A549 (cell line): ENCODE results near the gene CLIP1. TPM values are rescaled to one million over a fixed set of nuclear protein-coding genes. Genes with fewer than 3 reads are reported as not detected.
A peak's percentile ranks its signal among the peaks of the same experiment; 100 is the strongest.
"Not testable (repeated sequence)": the region's sequence is repeated elsewhere in the genome, so short reads cannot be mapped to it uniquely, and the experiment has no call there.

ENCODE experiments used
- ATAC-seq, 2 experiments: fragments of 200-7000 bp in 1 of 2; fragments of >200 bp in 1 of 2; cut with Nextera tagmentation in 1 of 2; cut with Tn5 transposase in 1 of 2; 3 replicates each; pipeline versions ENCODE4 v1.8.0 to v1.9.1; 2018 to 2020; ENCODE audit warnings: mild to moderate bottlenecking in 1 of 2, moderate library complexity in 1 of 2
- CTCF ChIA-PET: fragments of 300-600 bp; sonication (Branson Sonifier 250); formaldehyde crosslinking; extraction: SDS; loops from one replicate; lab custom pipeline; 2021; ENCODE audit warnings: antibody characterized with exemption, inconsistent platforms; lab: Yijun Ruan, JAX
- POLR2A ChIA-PET: fragments of 350-600 bp; formaldehyde crosslinking; extraction: SDS; loops from one replicate; lab custom pipeline; 2021; ENCODE audit warnings: antibody characterized with exemption, inconsistent platforms; lab: Yijun Ruan, JAX
- DNase-seq, 2 experiments: peaks; one replicate each; pipeline versions ENCODE4 v3.0.0 to v3.0.0-alpha.2; 2011 to 2016; ENCODE audit warnings: low read depth in 1 of 2, low spot score in 1 of 2
- FAIRE-seq: peaks from 2 replicates; lab custom pipeline; 2011; peaks lifted over from hg19 to GRCh38; lab: Jason Lieb, UNC
- H3K27ac ChIP-seq, 2 experiments: fragments of >200 bp; sonication (Bioruptor Twin); formaldehyde crosslinking; 3 replicates each; pipeline ENCODE4 v1.5.1; 2016 to 2017
- H3K4me1 ChIP-seq: fragments of >200 bp; sonication (Bioruptor Twin); formaldehyde crosslinking; 3 replicates; pipeline ENCODE4 v1.6.1; 2016
- H3K4me2 ChIP-seq: fragments of >200 bp; sonication (Bioruptor Twin); formaldehyde crosslinking; 3 replicates; pipeline ENCODE4 v1.6.1; 2016
- H3K4me3 ChIP-seq: fragments of >200 bp; sonication (Bioruptor Twin); formaldehyde crosslinking; 3 replicates; pipeline ENCODE4 v1.5.1; 2016
- H3K9me3 ChIP-seq: fragments of >200 bp; sonication (Bioruptor Twin); formaldehyde crosslinking; 3 replicates; pipeline ENCODE4 v1.6.1; 2016
- BHLHE40 ChIP-seq: IDR thresholded peaks from 2 replicates; pipeline ENCODE4 v1.6.1; 2012; ENCODE audit warnings: low read depth, low read length, inconsistent platforms
- CBX2 ChIP-seq: fragments of 200-600 bp; sonication (generic); IDR thresholded peaks from 2 replicates; pipeline ENCODE4 v1.6.1; 2016; ENCODE audit warnings: low read depth, mild to moderate bottlenecking, borderline replicate concordance
- CEBPB ChIP-seq, 2 experiments: fragments of >200 bp in 1 of 2; sonication (Bioruptor Twin) in 1 of 2; formaldehyde crosslinking in 1 of 2; IDR thresholded peaks; 2 replicates each; pipeline ENCODE4 v1.6.1; 2012 to 2016
- CHD2 ChIP-seq: fragments of 150-350 bp; IDR thresholded peaks from 2 replicates; pipeline ENCODE4 v1.6.1; 2014; ENCODE audit warnings: low read length; ENCODE audit not compliant: partially characterized antibody
- FOSB ChIP-seq: fragments of 250-450 bp; sonication (Bioruptor Pico); IDR thresholded peaks from 2 replicates; pipeline ENCODE4 v1.5.0; 2020; ENCODE audit warnings: mild to moderate bottlenecking, moderate library complexity
- FOSL2 ChIP-seq, 2 experiments: fragments of 450-650 bp in 1 of 2; fragments of >200 bp in 1 of 2; sonication (Bioruptor Twin) in 1 of 2; formaldehyde crosslinking; IDR thresholded peaks; 2 replicates each; pipeline versions ENCODE4 v1.5.0 to v1.6.1; 2016 to 2020; ENCODE audit warnings: mild to moderate bottlenecking in 1 of 2, moderate library complexity in 1 of 2
- FOXS1 ChIP-seq: fragments of 250-450 bp; sonication (Bioruptor Pico); IDR thresholded peaks from 2 replicates; pipeline ENCODE4 v1.5.0; 2020; ENCODE audit warnings: mild to moderate bottlenecking, moderate library complexity
- HES2 ChIP-seq: fragments of >200 bp; sonication (Bioruptor Twin); formaldehyde crosslinking; IDR thresholded peaks from 2 replicates; pipeline ENCODE4 v1.6.1; 2016
- MAFK ChIP-seq: fragments of 450-650 bp; IDR thresholded peaks from 2 replicates; pipeline ENCODE4 v1.6.1; 2014; ENCODE audit not compliant: partially characterized antibody
- PHF8 ChIP-seq: fragments of 200-600 bp; sonication (generic); IDR thresholded peaks from 2 replicates; pipeline ENCODE4 v1.6.1; 2016; ENCODE audit warnings: low read depth, mild to moderate bottlenecking, antibody characterized with exemption, moderate library complexity, borderline replicate concordance
- RAD21 ChIP-seq, 2 experiments: fragments of >200 bp in 1 of 2; sonication (Bioruptor Twin) in 1 of 2; formaldehyde crosslinking in 1 of 2; IDR thresholded peaks in 1 of 2; conservative IDR thresholded peaks in 1 of 2; 2 replicates in 1 of 2; 3 replicates in 1 of 2; pipeline ENCODE4 v1.6.1; 2012 to 2018; ENCODE audit warnings: inconsistent platforms in 1 of 2
- RNF2 ChIP-seq: fragments of 200-600 bp; sonication (generic); IDR thresholded peaks from 2 replicates; pipeline ENCODE4 v1.6.1; 2016; ENCODE audit warnings: low read depth, mild to moderate bottlenecking, antibody characterized with exemption, moderate library complexity, borderline replicate concordance
- TFCP2L1 ChIP-seq: fragments of 250-450 bp; sonication (Bioruptor Pico); IDR thresholded peaks from 2 replicates; pipeline ENCODE4 v1.5.0; 2021; ENCODE audit warnings: mild to moderate bottlenecking
- ZC3H11A ChIP-seq: fragments of 450-650 bp; IDR thresholded peaks from 2 replicates; pipeline ENCODE4 v1.6.1; 2014; ENCODE audit warnings: antibody characterized with exemption, mild to moderate bottlenecking
- ZSCAN20 ChIP-seq: fragments of 250-450 bp; sonication (Bioruptor Pico); IDR thresholded peaks from 2 replicates; pipeline ENCODE4 v1.8.0; 2022; ENCODE audit warnings: mild to moderate bottlenecking, moderate library complexity
- WGBS: methylation state at CpG from one replicate; pipeline ENCODE4 v1.1.6; 2017; ENCODE audit errors: missing lambda C conversion rate; 5-methylcytosine and 5-hydroxymethylcytosine counted together
- polyA plus RNA-seq, 4 experiments: library from polyadenylated mRNA; depleted of rRNA in 3 of 4; stranded (reverse); fragments of >200 nt; fragmentation: RNase III in 1 of 4; extraction: RNeasy Plus Mini Kit Qiagen cat#74134 plus additional on column Dnase treatment in 1 of 4; gene quantifications; 2 replicates in 3 of 4; 3 replicates in 1 of 4; pipeline ENCODE4 v1.2.3, GENCODE V29; 2011 to 2017
- TF ChIP-seq, protein P1 (sequence below): fragments of 250-450 bp; sonication (Bioruptor Pico); IDR thresholded peaks from 2 replicates; pipeline ENCODE4 v1.5.0; 2020; ENCODE audit warnings: low read depth, mild to moderate bottlenecking, moderate library complexity
- TF ChIP-seq, protein P2 (sequence below): fragments of >200 bp; sonication (Bioruptor Twin); formaldehyde crosslinking; IDR thresholded peaks from 3 replicates; pipeline ENCODE4 v1.6.1; 2016
- TF ChIP-seq, protein P3 (sequence below): fragments of 200-600 bp; sonication (generic); IDR thresholded peaks from 2 replicates; pipeline ENCODE4 v1.6.1; 2016; ENCODE audit warnings: antibody characterized with exemption, mild to moderate bottlenecking, moderate library complexity

CLIP1 gene
- polyA plus RNA-seq, 2 of the 4 experiments (the other 2 are of a cell fraction) = 43.0 to 133 TPM

GRCh38 chr12:122437656-122438121 is 15.2 kb upstream of the CLIP1 start (continued):
- TF ChIP-seq PHF8 = no peak
- no peak for TF ChIP-seq CBX2
- TF ChIP-seq FOSL2 (IDR thresholded peaks at IDR 0.05) = no peak
- no peak for TF ChIP-seq FOSL2 (CRISPR knock-in tag; IDR thresholded peaks at IDR 0.05)
- no peak for TF ChIP-seq MAFK
- TF ChIP-seq, protein P1, sequence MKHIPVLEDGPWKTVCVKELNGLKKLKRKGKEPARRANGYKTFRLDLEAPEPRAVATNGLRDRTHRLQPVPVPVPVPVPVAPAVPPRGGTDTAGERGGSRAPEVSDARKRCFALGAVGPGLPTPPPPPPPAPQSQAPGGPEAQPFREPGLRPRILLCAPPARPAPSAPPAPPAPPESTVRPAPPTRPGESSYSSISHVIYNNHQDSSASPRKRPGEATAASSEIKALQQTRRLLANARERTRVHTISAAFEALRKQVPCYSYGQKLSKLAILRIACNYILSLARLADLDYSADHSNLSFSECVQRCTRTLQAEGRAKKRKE (CRISPR knock-in tag) = no peak

GRCh38 chr12:122435186-122435585 is 12.7 kb upstream of the CLIP1 start:
- Histone ChIP-seq H3K27ac (no peak overlapping the region), H3K9me3 (no peaks in the 10 kb centered on the region), H3K4me2 (no peak overlapping the region), H3K4me1 (peaks cover 17% of the 10 kb centered on the region; the same call in 2 of the 3 replicates), H3K4me3 (no peak overlapping the region)
- ChIA-PET POLR2A (no interaction called here), CTCF (interaction anchor here (1.1 kb wide), 1 partner anchor 36 kb away, joined by 3 read pairs; no protein-coding TSS in a partner anchor)
- DNase-seq (no peak), ATAC-seq (no peak), FAIRE-seq (no peak)
- WGBS = 93% methylated on average over 4 of the region's 4 CpGs
- no peak for TF ChIP-seq ZSCAN20 (CRISPR knock-in tag)
- TF ChIP-seq ZC3H11A = peak; percentile 97

DNA sequence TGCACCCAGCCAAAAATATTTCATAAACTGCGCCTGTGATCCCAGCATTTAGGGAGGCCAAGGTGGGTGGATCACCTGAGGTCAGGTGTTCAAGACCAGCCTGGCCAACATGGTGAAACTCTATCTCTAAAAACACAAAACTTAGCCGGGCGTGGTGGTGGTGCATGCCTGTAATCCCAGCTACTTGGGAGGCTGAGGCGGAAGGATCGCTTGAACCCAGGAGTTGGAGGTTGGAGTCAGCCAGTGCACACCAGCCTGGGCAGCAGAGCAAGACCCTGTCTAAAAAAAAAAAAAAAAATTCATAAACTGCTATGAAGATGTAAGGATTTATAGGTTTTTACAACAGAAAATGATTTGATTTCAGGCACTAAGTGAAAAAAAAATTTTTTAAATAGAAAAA is 6.6 kb upstream of the CLIP1 start:
- FAIRE-seq = not testable (repeated sequence)

DNA sequence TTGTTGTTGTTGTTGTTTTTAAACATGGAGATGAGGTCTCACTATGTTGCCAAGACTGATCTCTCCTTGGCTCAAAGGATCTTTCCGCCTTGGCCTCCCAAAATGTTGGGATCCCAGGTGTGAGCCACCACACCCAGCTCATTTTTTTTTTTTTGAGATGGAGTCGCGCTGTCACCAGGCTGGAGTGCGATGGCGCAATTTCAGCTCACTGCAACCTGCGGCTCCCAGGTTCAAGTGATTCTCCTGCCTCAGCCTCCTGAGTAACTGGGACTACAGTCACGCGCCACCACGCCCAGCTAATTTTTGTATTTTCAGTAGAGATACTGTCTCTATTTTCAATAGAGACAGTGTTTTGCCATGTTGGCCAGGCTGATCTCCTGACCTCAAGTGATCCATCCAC is 4.9 kb upstream of the CLIP1 start:
- POLR2A ChIA-PET = interaction anchor here (0.6 kb wide), 1 partner anchor 28 kb away, joined by 3 read pairs; no protein-coding TSS in a partner anchor
- no peak overlapping the region for H3K4me2 ChIP-seq
- 94% methylated on average over 9 of the region's 9 CpGs for WGBS
- H3K4me3 ChIP-seq = no peak overlapping the region
- TF ChIP-seq CHD2 (no peak), HES2 (no peak)
- TF ChIP-seq, all 56 proteins: peak for 0
- FAIRE-seq (no peak), DNase-seq (no peak), ATAC-seq (no peak)
- no peaks in the 10 kb centered on the region for H3K9me3 ChIP-seq
- no peak overlapping the region for H3K27ac ChIP-seq
- H3K4me1 ChIP-seq = peaks cover 22% of the 10 kb centered on the region
- CTCF ChIA-PET = interaction anchor here (0.6 to 1.3 kb wide), 6 partner anchors 13 to 92 kb away, joined by 3 to 4 read pairs (median 4); no protein-coding TSS in a partner anchor

More for the DNA sequence above, 6.6 kb upstream of the CLIP1 start:
- H3K9me3 ChIP-seq, DNase-seq, H3K4me2 ChIP-seq, H3K27ac ChIP-seq, H3K4me3 ChIP-seq, POLR2A ChIA-PET, ATAC-seq: not testable (repeated sequence)
- 91% methylated on average over 5 of the region's 5 CpGs for WGBS
- CTCF ChIA-PET = interaction anchor here (2.7 kb wide), 1 partner anchor 29 kb away, joined by 17 read pairs; no protein-coding TSS in a partner anchor
- peaks cover 17% of the 10 kb centered on the region; the same call in 2 of the 3 replicates for H3K4me1 ChIP-seq

GRCh38 chr12:122423258-122424165 is 1.0 kb upstream of the CLIP1 start:
- H3K4me3 ChIP-seq = peak overlapping the region; percentile 79
- H3K9me3 ChIP-seq = no peaks in the 10 kb centered on the region
- peak overlapping the region; percentile 100 for H3K27ac ChIP-seq
- peak overlapping the region; percentile 87 for H3K4me2 ChIP-seq
- 18% methylated on average over 21 of the region's 21 CpGs for WGBS
- peaks cover 39% of the 10 kb centered on the region for H3K4me1 ChIP-seq
- FAIRE-seq = no peak
- peak in 1 of 2 experiments; percentile 77 for DNase-seq
- POLR2A ChIA-PET = interaction anchor here (0.8 to 1.9 kb wide), 7 partner anchors 10 to 77 kb away, joined by 3 to 19 read pairs (median 6); partner anchors contain the start of gene ZCCHC8
- peak; percentile 49 to 69 for ATAC-seq
- CTCF ChIA-PET = interaction anchor here (0.6 to 5.0 kb wide), 18 partner anchors 9 to 232 kb away, joined by 3 to 79 read pairs (median 4); partner anchors contain the start of gene ZCCHC8
- TF ChIP-seq, protein P2, sequence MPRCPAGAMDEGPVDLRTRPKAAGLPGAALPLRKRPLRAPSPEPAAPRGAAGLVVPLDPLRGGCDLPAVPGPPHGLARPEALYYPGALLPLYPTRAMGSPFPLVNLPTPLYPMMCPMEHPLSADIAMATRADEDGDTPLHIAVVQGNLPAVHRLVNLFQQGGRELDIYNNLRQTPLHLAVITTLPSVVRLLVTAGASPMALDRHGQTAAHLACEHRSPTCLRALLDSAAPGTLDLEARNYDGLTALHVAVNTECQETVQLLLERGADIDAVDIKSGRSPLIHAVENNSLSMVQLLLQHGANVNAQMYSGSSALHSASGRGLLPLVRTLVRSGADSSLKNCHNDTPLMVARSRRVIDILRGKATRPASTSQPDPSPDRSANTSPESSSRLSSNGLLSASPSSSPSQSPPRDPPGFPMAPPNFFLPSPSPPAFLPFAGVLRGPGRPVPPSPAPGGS = no peak; the same call in 2 of the 3 replicates
- TF ChIP-seq RNF2 (no peak), FOSB (CRISPR knock-in tag) (peak; percentile 86), TFCP2L1 (0 out of 2 replicates have a peak, but pooled peaks have one; percentile 22), CBX2 (no peak), BHLHE40 (no peak), RAD21 (conservative IDR thresholded peaks at IDR 0.05 in 1 of 2, IDR thresholded peaks at IDR 0.05 in 1 of 2) (no peak), CEBPB (IDR thresholded peaks at IDR 0.05) (no peak), FOXS1 (CRISPR knock-in tag) (no peak)
- TF ChIP-seq, protein P3, sequence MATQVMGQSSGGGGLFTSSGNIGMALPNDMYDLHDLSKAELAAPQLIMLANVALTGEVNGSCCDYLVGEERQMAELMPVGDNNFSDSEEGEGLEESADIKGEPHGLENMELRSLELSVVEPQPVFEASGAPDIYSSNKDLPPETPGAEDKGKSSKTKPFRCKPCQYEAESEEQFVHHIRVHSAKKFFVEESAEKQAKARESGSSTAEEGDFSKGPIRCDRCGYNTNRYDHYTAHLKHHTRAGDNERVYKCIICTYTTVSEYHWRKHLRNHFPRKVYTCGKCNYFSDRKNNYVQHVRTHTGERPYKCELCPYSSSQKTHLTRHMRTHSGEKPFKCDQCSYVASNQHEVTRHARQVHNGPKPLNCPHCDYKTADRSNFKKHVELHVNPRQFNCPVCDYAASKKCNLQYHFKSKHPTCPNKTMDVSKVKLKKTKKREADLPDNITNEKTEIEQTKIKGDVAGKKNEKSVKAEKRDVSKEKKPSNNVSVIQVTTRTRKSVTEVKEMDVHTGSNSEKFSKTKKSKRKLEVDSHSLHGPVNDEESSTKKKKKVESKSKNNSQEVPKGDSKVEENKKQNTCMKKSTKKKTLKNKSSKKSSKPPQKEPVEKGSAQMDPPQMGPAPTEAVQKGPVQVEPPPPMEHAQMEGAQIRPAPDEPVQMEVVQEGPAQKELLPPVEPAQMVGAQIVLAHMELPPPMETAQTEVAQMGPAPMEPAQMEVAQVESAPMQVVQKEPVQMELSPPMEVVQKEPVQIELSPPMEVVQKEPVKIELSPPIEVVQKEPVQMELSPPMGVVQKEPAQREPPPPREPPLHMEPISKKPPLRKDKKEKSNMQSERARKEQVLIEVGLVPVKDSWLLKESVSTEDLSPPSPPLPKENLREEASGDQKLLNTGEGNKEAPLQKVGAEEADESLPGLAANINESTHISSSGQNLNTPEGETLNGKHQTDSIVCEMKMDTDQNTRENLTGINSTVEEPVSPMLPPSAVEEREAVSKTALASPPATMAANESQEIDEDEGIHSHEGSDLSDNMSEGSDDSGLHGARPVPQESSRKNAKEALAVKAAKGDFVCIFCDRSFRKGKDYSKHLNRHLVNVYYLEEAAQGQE = no peak
